Naive B cell (primary cell): ENCODE results near the gene NAP1L4. TPM values are rescaled to one million over a fixed set of nuclear protein-coding genes. Genes with fewer than 3 reads are reported as not detected.
A peak's percentile ranks its signal among the peaks of the same experiment; 100 is the strongest.
"Not testable (repeated sequence)": the region's sequence is repeated elsewhere in the genome, so short reads cannot be mapped to it uniquely, and the experiment has no call there.

Experiments used
- ATAC-seq, 2 donors: fragments of 150-1000 bp; cut with Tn5 transposase; 2 replicates each; pipeline ENCODE4 v1.10.0; 2021; ENCODE audit warnings: low read depth in 2 of 2, mild to moderate bottlenecking in 2 of 2, moderate library complexity in 2 of 2
- DNase-seq: peaks from one replicate; pipeline ENCODE4 v3.0.0; 2022
- H3K27ac Mint-ChIP-seq, 6 donors: one replicate each; pipeline ENCODE4 v1.8.0; 2020 to 2022; ENCODE audit warnings: mild to moderate bottlenecking in 6 of 6, mixed read lengths in 6 of 6, moderate library complexity in 5 of 6, inconsistent platforms in 2 of 6
- H3K27me3 Mint-ChIP-seq, 3 donors: one replicate each; pipeline ENCODE4 v1.8.0; 2021 to 2022; ENCODE audit warnings: mixed read lengths in 3 of 3, mild to moderate bottlenecking in 1 of 3
- H3K36me3 Mint-ChIP-seq, 2 donors: one replicate each; pipeline ENCODE4 v1.8.0; 2020 to 2022; ENCODE audit warnings: mixed read lengths in 2 of 2, inconsistent platforms in 1 of 2, mild to moderate bottlenecking in 1 of 2
- H3K4me1 Mint-ChIP-seq, 3 donors: one replicate each; pipeline ENCODE4 v1.8.0; 2020 to 2022; ENCODE audit warnings: mixed read lengths in 3 of 3, inconsistent platforms in 1 of 3, mild to moderate bottlenecking in 1 of 3, moderate library complexity in 1 of 3
- H3K4me3 Mint-ChIP-seq, 8 donors: one replicate each; pipeline ENCODE4 v1.8.0; 2020 to 2022; ENCODE audit warnings: mild to moderate bottlenecking in 8 of 8, mixed read lengths in 8 of 8, moderate library complexity in 8 of 8, inconsistent platforms in 2 of 8
- H3K9me3 Mint-ChIP-seq, 7 donors: one replicate each; pipeline ENCODE4 v1.8.0; 2020 to 2022; ENCODE audit warnings: mixed read lengths in 7 of 7, mild to moderate bottlenecking in 5 of 7, inconsistent platforms in 2 of 7, moderate library complexity in 1 of 7
- polyA plus RNA-seq, 6 donors: library from polyadenylated mRNA; unstranded; fragments of 300-500 nt; fragmentation: Illumina TruSeq; gene quantifications; one replicate each; pipeline ENCODE4 v1.2.3, GENCODE V29; 2021; ENCODE audit warnings: low read depth in 6 of 6

Gene NAP1L4
- polyA plus RNA-seq, 6 donors from 2014 or later, result 57.8 to 78.2 (median 65.1) TPM

- Mint-ChIP-seq H3K27ac (peak overlapping the region in 1 of 6 donors; percentile 19), H3K36me3 (peaks cover 0 to 20% of the 10 kb centered on the region in 2 donors), H3K27me3 (no peaks in the 10 kb centered on the region), H3K4me3 (no peak overlapping the region), H3K9me3 (peaks cover 13 to 27% (median 15%) of the 10 kb centered on the region in 7 donors), H3K4me1 (peaks cover 7 to 14% (median 11%) of the 10 kb centered on the region in 3 donors)
- ATAC-seq, result no peak
- DNase-seq, result no peak
Measured at GRCh38 chr11:2940921-2941821, 51.0 kb downstream of the NAP1L4 start.

DNA sequence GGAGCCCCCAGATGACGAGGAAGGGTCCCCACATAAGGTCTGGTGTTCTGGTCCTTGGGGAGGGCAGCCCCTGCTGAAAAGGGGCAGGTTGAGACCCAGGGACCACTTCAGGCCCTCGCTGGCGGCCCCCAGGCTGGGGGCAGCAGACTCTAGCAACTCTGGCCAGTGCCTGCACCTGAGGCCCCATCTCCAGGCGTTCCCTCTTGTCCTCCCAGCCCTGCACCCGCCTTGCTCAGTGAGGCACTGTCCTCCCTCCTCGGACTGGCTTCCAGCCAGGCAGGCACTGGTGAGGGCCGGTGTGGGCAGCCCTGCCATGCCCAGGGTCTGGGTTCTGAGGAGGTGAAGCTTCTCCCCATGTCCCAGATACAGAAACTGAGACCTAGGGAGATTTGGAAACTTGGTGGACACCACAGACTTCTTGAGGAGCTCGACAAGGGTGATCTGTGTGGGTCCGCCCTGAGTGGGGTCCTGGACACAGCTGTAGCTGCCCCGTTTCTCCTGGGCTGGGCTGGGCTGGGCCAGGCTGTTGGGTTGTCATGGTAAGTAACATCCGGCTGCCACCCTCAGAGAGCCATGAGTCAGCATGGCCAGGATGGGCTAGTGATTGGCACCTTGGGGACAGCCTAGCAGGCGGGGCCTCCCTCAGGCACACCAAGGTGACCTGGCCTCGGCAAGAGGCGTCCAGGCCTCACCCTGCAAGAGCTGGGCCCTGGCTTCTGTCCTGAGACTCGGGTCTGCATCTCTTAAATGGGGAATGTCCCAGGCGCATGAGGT, 51.8 kb downstream of the NAP1L4 start:
- H3K27ac Mint-ChIP-seq, result no peak overlapping the region
- ATAC-seq, result no peak
- H3K36me3 Mint-ChIP-seq, result peaks cover 0 to 20% of the 10 kb centered on the region in 2 donors
- peaks cover 13 to 27% (median 15%) of the 10 kb centered on the region in 7 donors for H3K9me3 Mint-ChIP-seq
- DNase-seq, result no peak
- peaks cover 3 to 5% (median 3%) of the 10 kb centered on the region in 3 donors for H3K4me1 Mint-ChIP-seq
- no peak overlapping the region for H3K4me3 Mint-ChIP-seq
- H3K27me3 Mint-ChIP-seq, result no peaks in the 10 kb centered on the region

- not testable (repeated sequence) for H3K4me3 Mint-ChIP-seq, H3K27me3 Mint-ChIP-seq, ATAC-seq, H3K4me1 Mint-ChIP-seq, DNase-seq
- H3K9me3 Mint-ChIP-seq, result peaks cover 13 to 27% (median 15%) of the 10 kb centered on the region in 7 donors
- H3K27ac Mint-ChIP-seq, result peak overlapping the region in 4 of 6 donors; percentile 53 to 93 (median 82)
- H3K36me3 Mint-ChIP-seq, result peaks cover 0 to 20% of the 10 kb centered on the region in 2 donors
Measured at GRCh38 chr11:2938458-2939418, 53.4 kb downstream of the NAP1L4 start.

DNA sequence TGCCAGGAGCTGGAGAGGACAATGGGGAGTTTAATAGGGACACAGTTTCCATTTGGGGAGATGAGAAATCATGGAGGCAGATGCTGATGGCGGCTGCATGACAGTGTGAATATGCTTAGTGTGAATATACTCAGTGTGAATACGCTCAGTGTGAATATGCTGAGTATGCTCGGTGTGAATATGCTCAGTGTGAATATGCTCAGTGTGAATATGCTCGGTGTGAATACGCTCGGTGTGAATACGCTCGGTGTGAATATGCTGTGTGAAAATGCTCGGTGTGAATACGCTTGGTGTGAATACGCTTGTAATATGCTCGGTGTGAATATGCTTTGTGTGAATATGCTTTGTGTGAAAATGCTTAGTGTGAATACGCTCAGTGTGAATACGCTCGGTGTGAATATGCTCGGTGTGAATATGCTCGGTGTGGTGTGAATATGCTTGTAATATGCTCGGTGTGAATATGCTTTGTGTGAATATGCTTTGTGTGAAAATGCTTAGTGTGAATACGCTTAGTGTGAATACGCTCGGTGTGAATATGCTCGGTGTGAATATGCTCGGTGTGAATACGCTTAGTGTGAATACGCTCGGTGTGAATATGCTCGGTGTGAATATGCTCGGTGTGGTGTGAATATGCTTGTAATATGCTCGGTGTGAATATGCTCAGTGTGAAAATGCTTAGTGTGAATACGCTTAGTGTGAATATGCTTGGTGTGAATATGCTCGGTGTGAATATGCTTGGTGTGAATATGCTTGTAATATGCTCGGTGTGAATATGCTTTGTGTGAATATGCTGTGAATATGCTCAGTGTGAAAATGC, 54.3 kb downstream of the NAP1L4 start:
- Mint-ChIP-seq H3K27ac (peak overlapping the region in 2 of 6 donors; percentile 64 to 79), H3K4me3 (peak overlapping the region in 2 of 8 donors; percentile 35 to 41), H3K9me3 (peaks cover 13 to 27% (median 15%) of the 10 kb centered on the region in 7 donors), H3K36me3 (peaks cover 0 to 20% of the 10 kb centered on the region in 2 donors)
- DNase-seq, H3K4me1 Mint-ChIP-seq, ATAC-seq, H3K27me3 Mint-ChIP-seq: not testable (repeated sequence)

GRCh38 chr11:2934611-2935239, 57.4 kb downstream of the NAP1L4 start:
- Mint-ChIP-seq H3K9me3 (peaks cover 13 to 26% (median 15%) of the 10 kb centered on the region in 7 donors), H3K4me1 (peaks cover 7 to 10% (median 8%) of the 10 kb centered on the region in 3 donors), H3K4me3 (no peak overlapping the region), H3K27ac (peak overlapping the region in 1 of 6 donors; percentile 81), H3K36me3 (peaks cover 0 to 20% of the 10 kb centered on the region in 2 donors), H3K27me3 (peaks cover 4 to 19% (median 17%) of the 10 kb centered on the region in 3 donors)
- ATAC-seq, result no peak
- DNase-seq, result no peak

GRCh38 chr11:2934021-2934550, 58.0 kb downstream of the NAP1L4 start:
- H3K27me3 Mint-ChIP-seq, result peaks cover 6 to 21% (median 20%) of the 10 kb centered on the region in 3 donors
- ATAC-seq (no peak), DNase-seq (no peak)
- no peak overlapping the region for H3K27ac Mint-ChIP-seq
- H3K9me3 Mint-ChIP-seq, result peaks cover 12 to 23% (median 15%) of the 10 kb centered on the region in 7 donors
- no peak overlapping the region for H3K4me3 Mint-ChIP-seq
- peaks cover 8 to 12% (median 8%) of the 10 kb centered on the region in 3 donors for H3K4me1 Mint-ChIP-seq
- peaks cover 0 to 20% of the 10 kb centered on the region in 2 donors for H3K36me3 Mint-ChIP-seq

- H3K27ac Mint-ChIP-seq, result no peak overlapping the region
- DNase-seq (no peak), ATAC-seq (peak; percentile 37 to 53)
- H3K4me1 Mint-ChIP-seq, result peaks cover 8 to 16% (median 9%) of the 10 kb centered on the region in 3 donors
- peaks cover 8 to 24% (median 21%) of the 10 kb centered on the region in 3 donors for H3K27me3 Mint-ChIP-seq
- H3K9me3 Mint-ChIP-seq, result peaks cover 9 to 17% (median 10%) of the 10 kb centered on the region in 7 donors
- H3K36me3 Mint-ChIP-seq, result peaks cover 0 to 15% of the 10 kb centered on the region in 2 donors
- H3K4me3 Mint-ChIP-seq, result no peak overlapping the region
Measured at GRCh38 chr11:2933375-2934020, 58.6 kb downstream of the NAP1L4 start.

GRCh38 chr11:2932850-2933251, 59.3 kb downstream of the NAP1L4 start:
- ATAC-seq, result no peak
- peaks cover 8 to 22% (median 14%) of the 10 kb centered on the region in 3 donors for H3K4me1 Mint-ChIP-seq
- H3K9me3 Mint-ChIP-seq, result peaks cover 5 to 10% (median 7%) of the 10 kb centered on the region in 7 donors
- DNase-seq, result no peak
- H3K27me3 Mint-ChIP-seq, result peaks cover 13 to 30% (median 26%) of the 10 kb centered on the region in 3 donors
- H3K27ac Mint-ChIP-seq, result peak overlapping the region in 1 of 6 donors; percentile 19
- H3K4me3 Mint-ChIP-seq, result peak overlapping the region in 1 of 8 donors; percentile 33
- peaks cover 0 to 8% of the 10 kb centered on the region in 2 donors for H3K36me3 Mint-ChIP-seq

DNA sequence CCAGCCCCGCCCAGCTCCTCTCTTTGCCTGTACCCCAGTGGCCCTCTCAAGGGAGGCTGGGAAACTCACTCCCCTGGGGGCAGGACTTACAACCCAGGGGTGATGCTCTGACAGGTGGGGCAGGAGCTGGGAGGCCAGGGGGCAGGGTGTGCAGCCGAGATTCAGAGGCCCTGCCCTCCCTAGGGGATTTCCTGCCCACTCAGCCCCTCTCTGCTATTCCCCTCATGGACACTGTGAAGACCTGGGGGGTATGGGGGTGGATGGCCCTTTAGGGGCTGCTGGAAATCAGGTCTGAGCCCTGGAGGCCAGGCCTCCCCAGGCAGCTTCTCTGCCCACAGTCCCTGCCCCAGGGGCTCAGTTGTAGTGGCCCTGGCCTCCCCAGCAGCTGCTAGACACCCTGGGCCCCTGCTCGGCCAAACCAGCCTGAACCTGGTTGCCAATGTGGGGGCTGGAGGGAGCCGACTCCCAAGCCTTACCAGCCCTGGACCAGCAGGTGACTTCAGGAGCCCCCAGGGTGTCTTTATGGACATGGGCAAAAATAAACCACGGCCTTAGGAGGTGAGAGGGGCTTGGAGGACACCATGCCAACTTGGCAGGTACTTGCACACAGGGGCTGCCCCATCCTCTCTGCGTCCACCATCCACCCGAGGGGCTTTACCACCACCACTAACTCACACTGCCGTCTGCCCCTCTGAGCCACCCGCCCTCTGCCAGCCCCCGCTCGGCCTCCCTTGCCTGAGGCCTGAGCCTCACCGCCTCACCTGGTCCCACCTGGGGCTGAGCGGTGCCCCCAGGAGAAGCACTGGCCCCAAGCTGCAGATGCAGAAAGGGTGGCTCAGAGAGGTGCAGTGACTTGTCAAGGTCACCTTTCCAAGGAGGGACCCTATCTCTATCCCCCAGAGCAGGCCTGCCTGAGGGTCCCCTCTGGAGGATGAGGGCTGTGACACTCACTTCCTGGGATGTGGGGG, 60.1 kb downstream of the NAP1L4 start:
- ATAC-seq (no peak), DNase-seq (no peak)
- Mint-ChIP-seq H3K4me3 (peak overlapping the region in 1 of 8 donors; percentile 47), H3K9me3 (peaks cover 0 to 2% (median 0%) of the 10 kb centered on the region in 7 donors), H3K27me3 (peaks cover 18 to 37% (median 34%) of the 10 kb centered on the region in 3 donors), H3K4me1 (peaks cover 8 to 24% (median 17%) of the 10 kb centered on the region in 3 donors), H3K27ac (no peak overlapping the region), H3K36me3 (peaks cover 0 to under 1% of the 10 kb centered on the region in 2 donors)

- H3K4me3 Mint-ChIP-seq, result no peak overlapping the region
Measured at GRCh38 chr11:2931420-2931746, 60.7 kb downstream of the NAP1L4 start.

More at GRCh38 chr11:2931420-2931746, 60.7 kb downstream of the NAP1L4 start:
- Mint-ChIP-seq H3K27me3 (peaks cover 18 to 44% (median 40%) of the 10 kb centered on the region in 3 donors), H3K36me3 (no peaks in the 10 kb centered on the region), H3K9me3 (no peaks in the 10 kb centered on the region), H3K4me1 (peaks cover 8 to 24% (median 17%) of the 10 kb centered on the region in 3 donors), H3K27ac (no peak overlapping the region)
- no peak for DNase-seq
- ATAC-seq, result no peak
